RPMI8226 (cell line): Measurements from ENCODE around the gene CD300E.
"Not testable (repeated sequence)": the region's sequence is repeated elsewhere in the genome, so short reads cannot be mapped to it uniquely, and the experiment has no call there.

Experiments used
- DNase-seq: peaks from one replicate; pipeline ENCODE4 v3.0.0-alpha.2; 2015

Gene CD300E, protein sequence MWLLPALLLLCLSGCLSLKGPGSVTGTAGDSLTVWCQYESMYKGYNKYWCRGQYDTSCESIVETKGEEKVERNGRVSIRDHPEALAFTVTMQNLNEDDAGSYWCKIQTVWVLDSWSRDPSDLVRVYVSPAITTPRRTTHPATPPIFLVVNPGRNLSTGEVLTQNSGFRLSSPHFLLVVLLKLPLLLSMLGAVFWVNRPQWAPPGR

DNA sequence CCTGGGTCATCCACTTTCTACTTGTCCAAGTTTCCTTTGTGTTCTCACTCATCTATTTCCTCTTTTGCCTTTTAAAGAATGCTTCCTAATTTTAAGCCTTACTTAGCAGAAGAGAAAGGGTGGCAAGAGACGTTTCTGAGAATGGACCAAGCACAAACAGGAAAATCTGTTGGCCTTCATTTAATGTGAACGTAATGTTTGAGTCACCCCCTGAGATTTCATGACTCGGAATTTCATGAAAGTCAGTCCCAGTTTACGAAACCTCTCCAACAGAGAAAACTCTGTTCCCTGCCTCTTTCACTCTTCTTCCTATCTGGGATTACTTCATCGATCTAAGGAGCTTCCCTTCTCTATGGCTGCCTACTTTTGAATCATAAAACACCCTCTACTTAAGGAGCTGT lies at the start of gene CD300E:
Gene CD300E, minus strand, starts transcription at position 46 of the 401 bp plus-strand sequence. CDS start 117 bp downstream, outside the sequence.
- DNase-seq, result no peak

GRCh38 chr17:74671031-74671771 lies 47.7 kb upstream of the CD300E start:
- DNase-seq, result peak; percentile 73

DNA sequence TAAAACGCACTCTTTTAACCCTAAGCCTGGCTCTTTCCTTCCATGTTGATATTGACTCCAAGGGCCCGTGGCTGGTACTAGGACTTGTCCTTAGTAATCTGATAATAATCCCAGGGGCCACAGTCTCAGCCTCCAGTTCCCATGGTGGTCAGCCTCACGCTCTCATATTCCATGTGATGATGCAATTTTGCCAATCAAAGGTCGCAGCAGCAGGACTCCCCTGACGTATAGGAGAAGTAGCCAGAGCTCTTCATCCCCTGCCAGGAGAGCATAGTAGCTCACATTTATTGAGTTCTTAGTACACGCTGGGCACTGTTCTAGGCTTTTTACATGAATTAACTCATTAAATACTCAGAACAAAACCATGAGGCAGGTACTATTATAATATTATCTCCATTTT lies 46.8 kb upstream of the CD300E start:
- no peak for DNase-seq

DNA sequence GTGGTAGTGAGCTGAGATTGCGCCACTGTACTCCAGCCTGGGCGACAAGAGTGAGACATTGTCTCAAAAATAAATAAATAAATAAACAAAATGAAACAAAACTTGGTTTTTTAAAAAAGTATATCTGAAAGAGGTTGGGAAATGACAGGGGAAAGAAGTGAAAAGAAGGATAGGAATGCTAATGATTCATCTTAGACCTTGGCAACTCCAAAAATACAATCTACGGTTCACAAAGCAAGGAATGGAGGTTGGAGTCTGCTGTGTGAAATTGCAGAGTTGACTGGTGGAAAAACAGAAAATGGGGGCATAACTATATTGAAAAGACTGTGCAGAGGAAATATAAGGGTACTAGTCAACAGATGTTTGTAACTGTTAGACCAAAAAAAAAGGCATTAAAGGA lies 40.0 kb upstream of the CD300E start:
- DNase-seq, result no peak

- DNase-seq, result no peak
These were observed 36.4 kb upstream of the CD300E start for GRCh38 chr17:74659889-74660288.

GRCh38 chr17:74658620-74659019 lies 35.1 kb upstream of the CD300E start:
- DNase-seq, result no peak

GRCh38 chr17:74654742-74655141 lies 31.2 kb upstream of the CD300E start:
- no peak for DNase-seq

GRCh38 chr17:74652020-74652419 lies 28.5 kb upstream of the CD300E start:
- DNase-seq, result no peak

- no peak for DNase-seq
These were observed 26.4 kb upstream of the CD300E start for GRCh38 chr17:74649909-74650308.

DNA sequence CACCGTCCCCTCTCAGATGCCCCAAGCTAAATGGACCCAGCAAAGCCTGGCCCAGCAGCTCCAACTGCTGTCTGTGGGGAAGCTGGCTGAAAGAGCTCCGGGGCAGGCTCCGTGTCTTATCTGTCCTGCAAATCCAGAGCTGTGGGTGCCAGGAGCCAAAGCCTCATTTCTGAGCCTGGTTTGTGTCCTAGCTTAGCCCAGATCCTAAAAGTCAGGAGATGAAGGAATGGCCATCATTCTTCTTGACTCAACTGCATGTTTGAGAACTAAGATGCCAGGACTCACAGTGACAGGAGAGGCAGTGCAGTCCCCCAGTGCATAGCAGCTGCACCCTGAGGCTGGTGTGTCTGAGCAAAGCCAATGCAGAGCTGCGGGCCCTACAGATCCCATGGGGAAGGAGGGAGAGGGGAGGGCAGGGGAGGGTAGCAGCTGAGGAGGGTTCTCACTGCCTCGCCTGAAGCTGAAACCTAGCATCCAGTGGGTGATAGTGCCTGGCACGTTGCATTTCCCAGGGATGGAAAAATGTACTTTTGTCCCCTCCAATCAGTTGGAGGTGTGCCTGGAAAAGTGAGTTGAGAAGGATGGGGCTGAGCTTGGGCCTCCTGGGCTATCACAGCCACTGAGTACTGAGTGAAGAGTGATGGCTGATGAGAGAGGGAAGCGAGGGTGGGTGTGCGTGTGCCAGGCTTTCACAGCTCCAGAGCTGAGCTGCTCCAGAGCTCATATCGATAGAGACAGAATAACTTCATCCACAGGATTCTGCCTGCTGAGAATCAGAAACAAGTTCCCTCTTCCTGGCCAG lies 24.5 kb upstream of the CD300E start:
- DNase-seq, result no peak

DNA sequence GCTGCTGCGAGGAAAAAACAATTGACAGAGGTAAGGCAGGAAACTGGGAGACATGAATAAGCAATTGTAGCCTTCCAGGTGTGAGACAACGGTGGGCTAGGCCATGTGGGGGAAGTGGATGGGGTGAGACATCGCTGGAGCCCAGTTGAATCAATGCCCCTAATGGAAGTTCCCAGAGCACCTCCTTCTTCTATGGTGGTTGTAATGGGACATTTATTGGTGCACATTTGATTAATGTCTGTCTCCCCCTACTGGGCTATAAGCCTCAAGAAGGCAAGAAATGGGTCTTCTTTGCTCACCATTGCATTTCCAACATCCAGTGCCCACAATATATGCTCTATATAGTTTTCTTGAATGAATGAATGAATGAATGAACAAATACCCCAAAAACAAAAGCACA lies 22.7 kb upstream of the CD300E start:
- peak; percentile 61 for DNase-seq

GRCh38 chr17:74645010-74645409 lies 21.5 kb upstream of the CD300E start:
- DNase-seq, result no peak

- no peak for DNase-seq
These were observed 20.9 kb upstream of the CD300E start for GRCh38 chr17:74644419-74644818.

GRCh38 chr17:74643826-74644225 lies 20.3 kb upstream of the CD300E start:
- DNase-seq, result no peak

- no peak for DNase-seq
These were observed 19.5 kb upstream of the CD300E start for GRCh38 chr17:74642995-74643394.

GRCh38 chr17:74642556-74642955 lies 19.0 kb upstream of the CD300E start:
- no peak for DNase-seq

DNA sequence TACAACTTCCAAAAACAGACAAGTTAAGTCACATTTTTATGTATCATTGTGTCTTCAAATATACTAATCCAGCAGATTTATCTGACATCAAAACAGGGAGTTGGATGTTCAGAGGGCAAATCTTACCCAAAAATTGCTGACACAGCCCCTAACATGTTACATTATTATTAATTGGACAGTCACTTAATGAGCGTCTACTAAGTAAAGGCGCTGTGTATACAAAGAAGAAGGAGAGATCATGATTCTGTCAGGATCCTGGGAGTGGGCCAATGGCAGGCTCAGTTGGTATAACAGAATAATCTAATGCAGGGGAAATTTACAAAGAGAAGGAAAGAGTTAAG lies 18.4 kb upstream of the CD300E start:
- DNase-seq, result no peak

GRCh38 chr17:74641224-74641957 lies 17.9 kb upstream of the CD300E start:
- DNase-seq, result no peak

GRCh38 chr17:74639704-74640151 lies 16.2 kb upstream of the CD300E start:
- peak; percentile 78 for DNase-seq

DNA sequence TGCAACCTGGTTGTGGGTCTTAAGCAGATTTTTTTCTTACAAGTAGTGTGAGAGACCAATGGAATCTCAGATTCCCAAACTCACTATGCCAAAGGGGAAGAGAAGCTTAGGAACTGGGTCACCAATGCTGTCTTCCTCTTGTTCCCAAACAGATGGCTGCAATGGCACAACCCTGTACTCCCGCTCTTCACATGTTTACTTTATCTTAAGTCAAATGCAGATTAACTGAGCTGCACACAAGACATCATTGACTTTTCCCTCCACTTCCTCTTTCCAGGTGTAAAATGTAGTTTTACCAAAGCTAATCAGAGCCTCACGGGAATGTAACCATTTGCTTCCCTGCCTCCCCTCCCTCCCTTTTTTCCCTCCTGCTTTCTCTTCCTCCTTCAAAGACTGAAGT lies 14.4 kb upstream of the CD300E start:
- DNase-seq, result no peak

GRCh38 chr17:74637265-74637664 lies 13.7 kb upstream of the CD300E start:
- DNase-seq, result no peak

GRCh38 chr17:74636541-74637085 lies 13.1 kb upstream of the CD300E start:
- not testable (repeated sequence) for DNase-seq

GRCh38 chr17:74635418-74635817 lies 11.9 kb upstream of the CD300E start:
- no peak for DNase-seq
